ENCODE results near the gene NAV1.

NAV1 gene

GRCh38 chr1:201583663-201584062 lies 44.7 kb downstream of the NAV1 start:
- DNase-seq (ENCODE audit: low read depth in 2 of 3, low spot score in 1 of 3), result no peak

GRCh38 chr1:201584471-201585092 lies 45.7 kb downstream of the NAV1 start:
- no peak for DNase-seq (ENCODE audit: low read depth in 2 of 3, low spot score in 1 of 3)

- DNase-seq (ENCODE audit: low read depth in 2 of 3, low spot score in 1 of 3), result no peak
These were observed 46.2 kb downstream of the NAV1 start for GRCh38 chr1:201585093-201585483.

DNA sequence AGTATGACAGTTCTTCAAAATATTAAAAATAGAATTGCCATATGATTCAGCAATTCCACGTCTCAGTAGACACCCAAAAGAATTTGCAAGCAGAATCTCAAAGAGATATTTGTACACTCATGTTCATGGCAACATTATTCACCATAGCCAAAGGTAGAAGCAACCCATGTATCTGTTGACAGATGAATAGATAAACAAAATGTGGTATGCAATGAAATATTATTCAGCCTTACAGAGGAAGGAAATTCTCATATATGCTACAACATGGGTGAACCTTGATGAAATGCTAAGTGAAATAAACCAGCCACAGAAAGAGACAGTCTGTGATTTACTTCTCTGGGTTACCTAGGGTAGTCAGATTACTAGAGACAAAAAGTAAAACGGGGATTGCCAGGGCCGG lies 47.0 kb downstream of the NAV1 start:
- no peak for DNase-seq (ENCODE audit: low read depth in 2 of 3, low spot score in 1 of 3)

DNA sequence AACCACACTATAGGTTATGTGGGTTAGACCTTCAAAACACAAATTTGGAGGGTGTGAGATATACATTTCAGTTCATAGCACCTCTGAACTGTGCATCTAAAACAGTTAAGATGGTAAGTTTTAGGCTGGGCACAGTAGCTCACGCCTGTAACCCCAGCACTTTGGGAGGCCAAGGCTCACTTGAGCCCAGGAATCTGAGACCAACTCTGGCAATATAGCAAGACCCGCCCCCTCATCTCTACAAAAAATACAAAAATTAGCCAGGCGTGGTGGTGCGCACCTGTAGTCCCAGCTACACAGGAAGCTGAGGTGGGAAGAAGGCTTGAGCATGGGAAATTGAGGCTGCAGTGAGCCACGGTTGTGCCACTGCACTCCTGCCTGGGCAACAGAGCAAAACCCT lies 47.9 kb downstream of the NAV1 start:
- no peak for DNase-seq (ENCODE audit: low read depth in 2 of 3, low spot score in 1 of 3)

GRCh38 chr1:201587729-201588128 lies 48.8 kb downstream of the NAV1 start:
- no peak for DNase-seq (ENCODE audit: low read depth in 2 of 3, low spot score in 1 of 3)

Measured in stimulated activated CD4-positive, alpha-beta T cell treated with anti-CD3 and anti-CD28 coated beads, Interleukin-12 subunit alpha, Interleukin-12 subunit beta, amount 100 ng/mL, for 48 hours (primary cell).